SH-SY5Y (cell line): Measurements from ENCODE around the gene PTCD3.

ENCODE experiments used
- GATA2 ChIP-seq: IDR thresholded peaks from 2 replicates; pipeline ENCODE4 v1.6.1; 2011; ENCODE audit warnings: mild to moderate bottlenecking, low read depth, low read length
- GATA3 ChIP-seq: IDR thresholded peaks from 2 replicates; pipeline ENCODE4 v1.6.1; 2011; ENCODE audit warnings: low read depth, mild to moderate bottlenecking, low read length, moderate library complexity

The PTCD3 gene

GRCh38 chr2:86105252-86105968 lies 625 bp upstream of the PTCD3 start, which contains the start of gene POLR1A:
TSS of gene POLR1A (minus strand) at chr2:86105886. CDS start at chr2:86105776, 110 bp downstream.
- TF ChIP-seq GATA2 (no peak), GATA3 (no peak)

GRCh38 chr2:86107031-86107430 lies 996 bp downstream of the PTCD3 start:
- TF ChIP-seq GATA3 (no peak), GATA2 (no peak)

GRCh38 chr2:86118130-86118529 lies 12.1 kb downstream of the PTCD3 start:
- TF ChIP-seq GATA3 (no peak), GATA2 (no peak)

DNA sequence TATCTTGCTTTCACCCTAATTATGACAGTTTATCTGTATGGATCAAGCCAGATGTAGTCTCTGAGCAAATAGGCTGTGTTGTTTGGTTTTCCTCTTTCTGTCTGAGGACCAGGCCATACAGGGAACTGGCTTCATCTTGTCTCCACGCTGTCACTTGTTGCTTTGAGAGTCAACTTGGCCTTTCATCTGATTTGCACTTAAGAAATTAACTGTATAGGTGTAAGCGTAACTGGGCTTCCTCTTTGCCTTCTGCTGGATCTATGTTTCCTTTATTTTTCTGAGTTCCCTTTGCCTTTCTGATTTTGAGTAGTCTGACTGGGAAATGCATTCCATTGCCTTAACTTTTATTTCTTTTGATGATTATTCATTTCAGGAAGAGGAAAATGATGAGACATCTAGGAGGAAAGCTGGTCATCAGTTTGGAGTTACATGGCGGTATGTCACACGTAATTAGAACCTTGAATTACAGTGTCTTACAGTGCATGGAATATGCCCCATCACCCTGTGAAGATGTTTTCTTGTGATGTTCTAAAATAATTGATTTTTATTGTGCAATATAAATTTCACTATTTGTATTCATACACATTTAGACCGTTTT lies 17.4 kb downstream of the PTCD3 start:
- no peak for TF ChIP-seq GATA3
- no peak for TF ChIP-seq GATA2

- no peak for TF ChIP-seq GATA3
Measured at GRCh38 chr2:86124683-86125082, 18.6 kb downstream of the PTCD3 start.

DNA sequence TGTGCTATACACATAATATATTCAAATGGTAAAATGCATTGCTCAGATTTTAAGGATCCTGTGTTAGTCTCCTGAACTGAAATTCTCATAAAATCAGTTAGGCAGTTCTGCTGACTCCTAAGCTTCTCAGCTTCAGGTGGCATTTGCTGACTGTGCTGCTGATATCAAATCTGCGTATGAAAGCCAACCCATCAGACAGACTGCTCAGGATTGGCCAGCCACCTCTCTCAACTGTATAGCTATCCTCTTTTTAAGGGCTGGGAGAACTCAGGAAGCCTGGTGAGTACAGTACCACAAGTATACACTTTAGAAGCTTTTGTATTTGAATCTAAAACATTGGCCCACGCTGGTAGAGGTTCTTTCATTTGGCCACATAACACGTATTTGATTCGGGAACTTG lies 28.7 kb downstream of the PTCD3 start:
- no peak for TF ChIP-seq GATA3
- no peak for TF ChIP-seq GATA2

DNA sequence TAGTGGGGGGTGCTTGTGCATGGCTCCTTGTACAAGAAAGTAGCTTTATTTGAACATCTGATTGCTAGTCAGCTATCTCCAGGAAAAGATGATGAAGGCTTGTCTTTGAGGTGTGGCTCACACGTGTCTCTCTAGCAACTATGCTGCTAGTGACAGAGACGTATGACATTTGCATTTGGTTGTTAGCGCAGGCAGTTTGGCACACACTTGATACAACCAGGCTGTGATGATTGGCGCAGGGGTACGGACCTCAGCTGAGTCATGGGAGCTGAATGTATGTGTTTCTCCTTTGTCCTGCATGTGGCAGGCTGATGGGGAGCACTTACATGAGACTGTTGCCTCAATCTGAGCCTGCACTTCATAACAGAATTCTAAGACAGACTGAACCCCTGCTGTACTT lies 29.6 kb downstream of the PTCD3 start:
- TF ChIP-seq GATA3: no peak
- no peak for TF ChIP-seq GATA2

DNA sequence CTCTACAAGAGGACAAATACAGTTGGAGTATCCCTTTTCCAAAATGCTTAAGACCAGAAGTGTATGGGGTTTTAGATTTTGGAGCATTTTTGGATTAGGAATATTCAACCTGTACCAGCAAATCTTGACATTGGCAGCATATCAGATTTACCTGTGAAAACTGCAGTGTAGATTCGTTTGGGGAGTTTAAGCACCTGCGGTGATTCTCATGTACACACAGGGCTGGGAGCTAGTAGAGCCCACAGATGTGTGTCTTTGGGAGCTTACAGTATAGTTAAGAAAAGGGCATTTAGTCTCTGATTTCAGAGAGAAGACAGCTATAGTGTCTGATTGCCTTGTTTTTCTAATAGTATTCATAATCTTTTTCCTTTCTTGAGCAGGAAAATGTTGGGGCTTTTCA lies 30.1 kb downstream of the PTCD3 start:
- TF ChIP-seq GATA3: no peak
- no peak for TF ChIP-seq GATA2

- TF ChIP-seq GATA2 (no peak), GATA3 (no peak)
Measured at GRCh38 chr2:86138736-86139625, 32.9 kb downstream of the PTCD3 start.

- TF ChIP-seq GATA3 (no peak), GATA2 (no peak)
Measured at GRCh38 chr2:86139981-86140380, 33.9 kb downstream of the PTCD3 start.

GRCh38 chr2:86140969-86141392 lies 34.9 kb downstream of the PTCD3 start:
- no peak for TF ChIP-seq GATA2
- no peak for TF ChIP-seq GATA3

DNA sequence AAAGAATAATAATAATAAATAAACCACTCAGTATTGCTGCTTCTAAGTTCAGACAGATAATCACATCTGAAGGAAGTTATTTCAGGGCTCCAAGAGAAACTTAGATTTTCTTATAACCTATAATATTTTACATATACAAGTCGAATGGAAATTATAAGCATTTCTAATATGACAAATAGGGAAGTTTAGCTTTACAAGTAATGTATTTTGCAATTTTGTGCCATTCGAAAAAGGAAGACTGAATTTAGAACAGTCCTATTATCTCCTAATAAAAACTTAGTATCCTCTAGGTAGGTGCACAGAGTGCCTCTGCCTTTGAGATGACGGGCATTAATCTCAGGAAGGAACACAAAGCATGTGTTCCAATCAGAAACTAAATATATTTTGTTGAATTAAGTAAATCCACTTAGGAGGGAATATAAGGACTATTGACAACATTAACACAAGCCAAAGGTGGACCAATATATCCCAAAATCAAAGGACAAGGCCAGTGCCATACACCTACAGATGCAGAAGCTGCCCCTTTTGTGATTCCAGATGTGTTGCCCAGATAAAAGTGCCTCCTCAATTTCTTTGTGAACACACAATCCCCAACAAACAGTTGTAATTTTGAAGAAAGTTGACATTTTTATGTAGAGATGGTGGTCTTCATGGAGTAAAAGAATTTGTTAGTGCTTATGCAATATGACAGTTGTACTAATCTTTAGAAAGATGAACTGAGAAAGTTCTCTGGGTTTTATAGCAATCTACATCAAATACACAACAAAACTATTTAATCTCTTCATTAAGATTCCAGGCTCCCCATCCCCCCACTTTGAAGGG lies 36.6 kb downstream of the PTCD3 start:
- TF ChIP-seq GATA3: no peak
- no peak for TF ChIP-seq GATA2

GRCh38 chr2:86143307-86143706 lies 37.3 kb downstream of the PTCD3 start:
- TF ChIP-seq GATA3 (no peak), GATA2 (no peak)
